Stimulated activated CD4-positive, alpha-beta T cell treated with anti-CD3 and anti-CD28 coated beads, Interleukin-2, amount 100 ng/mL, for 48 hours (primary cell): ENCODE data around the gene PSAP.
"Not testable (repeated sequence)": the region's sequence is repeated elsewhere in the genome, so short reads cannot be mapped to it uniquely, and the experiment has no call there.

ENCODE experiments used
- DNase-seq, 2 donors: peaks; one replicate each; pipeline ENCODE4 v3.0.0-alpha.2; 2020

The PSAP gene

GRCh38 chr10:71873582-71874211, 22.6 kb upstream of the PSAP start:
- DNase-seq: no peak

GRCh38 chr10:71869601-71870000, 18.6 kb upstream of the PSAP start:
- not testable (repeated sequence) for DNase-seq

DNA sequence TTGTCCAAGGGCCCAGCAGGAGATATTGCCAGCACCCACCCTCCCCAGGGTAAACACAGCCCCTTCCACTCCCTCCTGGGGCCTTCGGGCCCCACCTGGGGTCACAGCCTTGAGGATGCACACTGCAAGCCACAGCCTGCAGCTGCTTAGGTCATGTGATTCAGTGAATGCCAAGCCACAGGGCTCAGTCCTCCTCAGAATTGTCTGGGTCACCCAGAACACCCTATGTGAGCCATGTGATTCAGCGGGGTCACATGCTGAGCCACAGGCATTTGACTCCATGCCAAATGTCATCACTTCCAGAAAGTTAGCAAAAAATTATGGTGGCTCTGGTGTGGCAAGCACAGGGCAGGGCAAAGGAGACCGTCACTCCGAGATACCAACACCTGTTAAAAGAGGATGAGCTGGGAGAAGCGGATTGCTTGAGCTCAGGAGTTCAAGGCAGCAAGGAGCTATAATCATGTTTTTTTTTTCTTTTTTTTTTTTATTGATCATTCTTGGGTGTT, 17.2 kb upstream of the PSAP start:
- DNase-seq: no peak

GRCh38 chr10:71865561-71866041, 14.6 kb upstream of the PSAP start:
- no peak for DNase-seq

DNA sequence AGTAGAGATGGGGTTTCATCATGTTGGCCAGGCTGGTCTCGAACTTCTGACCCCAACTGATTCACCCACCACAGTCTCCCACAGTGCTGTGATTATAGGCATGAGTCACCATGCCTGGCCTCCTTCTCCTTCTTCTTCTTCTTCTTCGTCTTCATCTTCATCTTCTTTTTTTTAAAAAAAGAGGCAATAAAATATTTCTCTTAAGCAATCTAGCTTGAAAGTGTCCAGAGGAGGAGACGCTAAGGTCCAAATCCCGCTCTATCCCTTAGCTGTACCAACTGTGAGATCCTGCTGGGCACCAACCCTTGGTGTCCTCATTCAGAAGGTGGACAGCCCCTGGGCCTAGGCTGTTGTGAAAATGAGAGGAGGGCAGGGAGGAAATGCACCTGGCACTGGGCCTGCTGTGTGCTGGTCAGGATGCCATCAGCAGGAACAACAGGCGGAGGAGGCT, 13.9 kb upstream of the PSAP start:
- DNase-seq: no peak

DNA sequence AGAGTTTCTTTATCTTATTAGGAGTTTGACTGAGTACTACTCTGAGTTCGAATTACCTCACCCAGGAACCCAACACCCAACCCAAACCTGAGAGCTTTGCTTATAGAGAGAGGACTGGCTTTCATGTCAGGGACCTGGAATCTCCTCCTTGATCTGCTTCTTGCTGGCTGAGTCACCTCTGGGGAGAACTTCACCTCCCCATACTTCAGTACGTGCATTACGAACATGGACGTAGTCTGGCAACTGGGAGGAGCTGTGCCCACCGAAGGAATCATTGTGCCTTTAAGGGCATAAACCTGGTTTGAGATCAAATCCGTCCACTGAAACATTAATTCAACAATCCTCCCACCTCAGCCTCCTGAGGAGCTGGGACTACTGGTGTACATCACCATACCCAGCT, 12.2 kb upstream of the PSAP start:
- no peak for DNase-seq

- DNase-seq: peak in 1 of 2 donors; percentile 23
Measured at GRCh38 chr10:71860243-71861029, 9.4 kb upstream of the PSAP start.

DNA sequence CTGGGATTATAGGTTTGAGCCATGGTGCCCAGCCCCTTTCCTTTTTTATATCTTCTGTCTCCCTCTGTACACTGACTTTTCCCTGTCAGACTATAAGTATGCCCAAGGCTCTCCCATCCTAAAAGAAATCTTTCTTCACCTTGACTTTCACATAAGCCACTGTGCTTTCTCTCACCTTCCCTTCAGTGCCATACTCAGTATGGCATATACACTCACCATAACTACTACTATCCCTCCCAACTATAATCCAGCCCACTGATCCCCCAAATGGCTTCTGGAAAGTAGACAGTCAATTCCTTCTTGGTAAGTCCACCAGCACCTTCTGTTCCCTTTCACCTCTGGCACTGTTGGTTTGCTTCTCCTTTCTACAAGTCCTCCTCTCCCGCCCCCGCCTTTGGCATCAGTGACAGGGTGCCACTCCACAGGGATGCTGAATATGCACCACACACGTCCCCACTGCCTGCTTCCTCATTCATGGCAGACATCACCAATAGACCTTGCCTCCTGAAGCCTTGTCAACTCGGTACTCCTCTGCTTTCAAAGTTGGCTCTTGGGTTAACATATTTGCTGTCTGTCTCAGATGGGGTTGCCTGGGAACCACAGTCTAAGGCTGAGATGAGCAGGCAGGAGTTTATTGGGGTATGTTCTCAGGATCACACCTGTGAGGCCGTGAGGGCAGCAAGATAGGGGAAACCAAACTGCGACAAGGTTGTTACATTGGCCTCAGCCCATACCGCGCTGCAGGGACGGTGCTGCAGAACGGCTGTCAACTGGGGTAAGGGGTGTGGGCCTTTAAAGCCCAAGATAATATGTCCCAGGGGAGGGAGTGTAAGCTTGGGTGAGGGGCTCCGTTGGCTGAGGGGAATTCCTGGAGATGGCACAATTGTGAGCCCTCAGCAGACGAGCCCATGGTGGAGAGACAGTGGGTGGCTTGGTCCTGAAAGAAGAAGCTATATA, 7.2 kb upstream of the PSAP start:
- no peak for DNase-seq

- DNase-seq: no peak
Measured at GRCh38 chr10:71856619-71857018, 5.6 kb upstream of the PSAP start.

DNA sequence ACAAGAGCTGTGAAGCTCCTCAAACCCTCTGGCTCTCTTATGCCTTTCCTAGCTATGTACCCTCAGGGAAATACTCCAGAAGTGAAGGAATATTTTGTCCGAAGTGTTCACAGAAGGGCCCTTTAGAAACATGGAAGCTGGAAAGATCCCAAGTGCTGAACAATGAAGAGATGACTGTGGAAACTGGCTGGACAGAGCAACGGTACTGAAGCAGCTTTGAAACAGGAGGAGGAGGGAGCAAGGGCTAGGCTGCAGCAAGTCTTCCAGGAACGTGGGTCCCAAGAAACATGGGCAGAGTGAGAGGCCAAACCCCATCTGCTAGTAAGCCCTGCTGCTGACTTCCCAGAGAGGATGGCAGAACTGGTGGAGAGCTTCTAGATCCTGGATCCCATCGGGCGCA, 3.0 kb upstream of the PSAP start:
- no peak for DNase-seq

GRCh38 chr10:71852355-71852937, 1.4 kb upstream of the PSAP start:
- no peak for DNase-seq

- not testable (repeated sequence) for DNase-seq
Measured at GRCh38 chr10:71851465-71852095, 529 bp upstream of the PSAP start.

- no peak for DNase-seq
Measured at GRCh38 chr10:71850021-71850742, 869 bp downstream of the PSAP start.

DNA sequence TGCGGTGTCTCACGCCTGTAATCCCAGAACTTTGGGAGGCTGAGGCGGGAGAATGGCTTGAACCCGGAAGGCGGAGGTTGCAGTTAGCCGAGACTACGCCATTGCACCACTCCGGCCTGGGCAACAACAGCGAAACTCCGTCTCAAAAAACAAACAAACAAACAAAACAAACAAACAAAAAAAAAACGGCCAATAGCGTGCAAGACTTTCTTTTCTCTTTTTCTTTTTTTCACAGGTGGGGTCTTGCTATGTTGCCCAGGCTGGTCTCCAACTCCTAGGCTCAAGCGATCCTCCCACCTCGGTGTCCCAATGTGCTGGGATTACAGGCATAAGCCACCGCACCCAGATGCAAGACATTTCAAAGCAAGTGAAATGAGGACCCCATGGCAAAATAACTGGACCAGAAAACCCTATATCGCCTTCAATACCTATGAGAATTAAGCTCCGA, 1.6 kb downstream of the PSAP start:
- DNase-seq: no peak

DNA sequence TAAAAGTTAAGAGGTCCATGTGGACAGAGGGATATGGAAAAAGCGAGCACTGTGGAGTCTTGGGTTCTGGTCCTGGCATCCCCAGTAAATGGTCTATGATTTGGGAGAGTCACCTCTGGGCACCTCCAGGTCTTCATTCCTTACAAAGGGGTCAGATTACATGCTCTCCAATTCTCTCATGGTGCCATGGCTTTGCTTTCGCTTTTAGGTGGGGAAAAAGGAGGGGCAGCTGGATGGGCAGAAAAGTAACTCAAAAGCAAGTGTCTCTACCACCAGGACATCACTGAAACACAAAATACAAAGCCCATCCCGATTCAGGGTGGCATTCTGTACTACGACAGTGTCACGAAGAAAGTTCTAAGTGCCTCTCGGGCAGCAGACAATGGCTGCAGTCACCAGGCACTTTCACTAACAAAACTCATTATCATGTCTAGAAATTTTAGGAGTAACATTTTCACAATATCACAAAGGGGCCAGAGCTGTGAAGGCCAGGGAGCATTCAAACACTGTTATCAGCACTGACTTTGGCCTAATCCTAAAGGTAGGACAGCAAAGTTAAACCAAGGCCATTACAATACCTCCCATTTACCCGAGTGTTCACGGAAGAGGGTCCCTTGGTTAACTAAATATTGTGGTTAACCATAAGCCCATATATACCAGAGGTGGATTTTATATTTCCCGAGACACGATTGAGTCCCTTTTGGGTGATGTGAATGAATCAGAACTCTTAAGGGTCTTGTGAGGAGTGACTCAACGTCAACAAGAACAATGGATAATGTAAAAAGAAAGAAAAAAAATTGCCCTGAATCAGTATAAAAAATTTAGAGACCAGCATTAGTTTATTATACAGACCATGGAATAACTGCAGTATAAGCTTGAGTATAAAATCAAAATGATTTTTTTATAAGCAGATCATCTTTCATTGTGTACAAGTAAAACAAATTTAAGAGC, 2.5 kb downstream of the PSAP start:
- DNase-seq: no peak

DNA sequence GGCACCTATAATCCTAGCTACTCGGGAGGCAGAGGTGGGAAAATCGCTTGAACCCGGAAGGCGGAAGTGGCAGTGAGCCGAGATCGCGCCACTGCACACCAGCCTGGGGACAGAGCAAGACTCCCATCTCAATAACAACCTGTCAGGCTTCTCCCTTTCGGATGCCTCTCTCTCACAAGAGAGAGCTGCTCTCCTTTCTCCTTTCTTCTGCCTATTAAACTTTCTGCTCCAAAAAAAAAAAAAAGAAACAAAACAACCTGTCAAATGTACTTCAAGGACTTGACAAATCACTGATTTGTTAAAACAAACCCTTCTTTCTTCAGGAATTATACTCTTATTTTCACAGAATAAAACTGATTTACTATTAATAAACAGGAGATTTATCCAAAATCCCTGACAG, 3.6 kb downstream of the PSAP start:
- DNase-seq: no peak

GRCh38 chr10:71846816-71847215, 4.2 kb downstream of the PSAP start:
- no peak for DNase-seq

DNA sequence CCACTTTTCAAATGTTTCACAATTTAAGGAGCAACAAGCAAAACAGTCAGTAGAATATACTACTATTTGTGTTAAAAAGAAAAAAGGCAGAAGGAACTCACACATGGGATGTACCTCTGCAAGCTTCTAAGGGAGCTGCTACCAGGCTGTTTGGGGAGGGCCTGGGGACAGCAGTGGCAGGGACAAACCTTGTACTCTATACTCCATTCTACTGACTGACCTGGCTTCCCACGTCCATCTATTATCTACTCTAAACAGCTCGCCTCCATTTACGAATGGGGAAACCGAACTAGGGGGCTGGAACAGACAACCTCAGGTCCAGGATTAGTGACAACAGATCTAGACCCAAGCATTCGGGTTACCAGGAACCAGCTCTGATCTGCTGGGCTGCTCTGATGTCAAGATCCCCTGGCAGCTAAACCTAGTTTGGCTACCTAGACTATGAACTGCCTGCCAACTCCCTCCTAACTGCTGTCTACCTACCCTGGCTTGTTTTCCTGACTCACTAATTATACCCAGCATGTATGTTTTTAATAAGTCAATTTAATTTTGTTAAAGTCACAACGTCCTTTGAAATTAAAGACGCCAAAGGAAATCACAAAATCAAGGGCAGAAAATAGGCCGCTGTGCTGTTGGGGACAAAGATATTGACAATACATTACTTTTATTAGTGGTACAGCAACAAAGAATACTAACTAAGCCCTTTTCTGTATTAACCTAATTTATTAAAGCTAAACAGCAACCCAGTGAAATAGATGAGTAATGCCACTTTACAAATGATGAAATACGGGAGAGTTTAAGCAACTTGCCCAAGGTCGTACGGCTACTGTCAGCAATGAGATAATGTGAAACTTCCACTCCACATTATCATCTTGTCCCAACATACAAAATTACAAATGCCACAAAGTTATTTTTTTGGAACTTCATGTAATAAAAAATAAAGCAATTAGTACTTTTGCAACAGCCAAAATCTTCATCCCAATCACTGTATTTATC, 5.3 kb downstream of the PSAP start:
- DNase-seq: no peak

DNA sequence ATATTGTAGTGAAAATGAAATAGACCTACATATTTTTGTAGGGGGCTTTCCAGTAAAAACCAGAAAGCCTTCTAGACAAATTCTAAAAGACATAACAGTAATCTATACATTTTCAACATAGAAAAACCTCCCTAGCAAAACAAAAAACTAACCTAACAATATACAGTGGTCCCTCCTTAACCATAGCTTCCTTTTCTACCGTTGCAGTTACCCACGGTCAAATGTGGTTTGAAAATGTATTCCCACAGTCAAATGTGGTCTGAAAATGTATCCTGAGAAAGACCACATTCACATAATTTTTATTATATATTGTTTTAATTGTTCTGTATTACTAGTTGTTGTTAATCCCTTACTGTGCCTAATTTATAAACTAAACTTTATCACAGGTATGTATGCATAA, 6.4 kb downstream of the PSAP start:
- DNase-seq: no peak
